Gastroesophageal sphincter (tissue), 3 donors: ENCODE data around the gene ZBTB16.

ENCODE experiments used
- POLR2A ChIP-seq, 2 donors: fragments of 450-650 bp; IDR thresholded peaks; one replicate each; pipeline ENCODE4 v1.6.1; 2017; ENCODE audit warnings: antibody characterized with exemption in 2 of 2, mild to moderate bottlenecking in 2 of 2, moderate library complexity in 1 of 2
- POLR2AphosphoS5 ChIP-seq: sonication (generic); formaldehyde crosslinking; IDR thresholded peaks from one replicate; pipeline ENCODE4 v1.6.1; 2017; ENCODE audit warnings: antibody characterized with exemption
- TF ChIP-seq, protein P1 (sequence below), 4 experiments: fragments of 200-600 bp in 2 of 4; fragments of 450-650 bp in 2 of 4; sonication (generic) in 1 of 4; IDR thresholded peaks; one replicate each; pipeline ENCODE4 v1.5.1; 2017 to 2019; ENCODE audit warnings: antibody characterized with exemption in 4 of 4, mild to moderate bottlenecking in 2 of 4, moderate library complexity in 2 of 4

DNA sequence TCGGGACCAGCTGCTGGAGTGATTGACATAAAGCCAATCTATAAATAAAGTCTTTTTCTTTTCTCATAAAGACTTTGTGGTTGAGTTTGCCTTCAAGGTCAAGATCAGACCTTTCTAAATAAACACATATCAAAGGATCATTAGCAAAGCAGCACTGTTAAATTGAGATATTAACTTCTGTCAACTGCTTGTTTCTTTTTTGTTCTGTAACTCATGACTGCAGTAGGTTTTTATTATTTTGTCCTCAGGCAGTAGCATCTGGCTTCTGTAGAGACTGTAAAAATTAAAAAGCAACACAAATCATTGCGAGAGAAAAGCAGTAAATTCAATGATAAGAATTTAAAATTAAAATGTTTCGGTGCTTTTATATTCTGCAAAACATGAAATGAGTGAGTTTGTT is 159.0 kb downstream of the ZBTB16 start:
- TF ChIP-seq, protein P1, sequence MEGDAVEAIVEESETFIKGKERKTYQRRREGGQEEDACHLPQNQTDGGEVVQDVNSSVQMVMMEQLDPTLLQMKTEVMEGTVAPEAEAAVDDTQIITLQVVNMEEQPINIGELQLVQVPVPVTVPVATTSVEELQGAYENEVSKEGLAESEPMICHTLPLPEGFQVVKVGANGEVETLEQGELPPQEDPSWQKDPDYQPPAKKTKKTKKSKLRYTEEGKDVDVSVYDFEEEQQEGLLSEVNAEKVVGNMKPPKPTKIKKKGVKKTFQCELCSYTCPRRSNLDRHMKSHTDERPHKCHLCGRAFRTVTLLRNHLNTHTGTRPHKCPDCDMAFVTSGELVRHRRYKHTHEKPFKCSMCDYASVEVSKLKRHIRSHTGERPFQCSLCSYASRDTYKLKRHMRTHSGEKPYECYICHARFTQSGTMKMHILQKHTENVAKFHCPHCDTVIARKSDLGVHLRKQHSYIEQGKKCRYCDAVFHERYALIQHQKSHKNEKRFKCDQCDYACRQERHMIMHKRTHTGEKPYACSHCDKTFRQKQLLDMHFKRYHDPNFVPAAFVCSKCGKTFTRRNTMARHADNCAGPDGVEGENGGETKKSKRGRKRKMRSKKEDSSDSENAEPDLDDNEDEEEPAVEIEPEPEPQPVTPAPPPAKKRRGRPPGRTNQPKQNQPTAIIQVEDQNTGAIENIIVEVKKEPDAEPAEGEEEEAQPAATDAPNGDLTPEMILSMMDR (IDR thresholded peaks at IDR 0.05), result no peak
- TF ChIP-seq POLR2AphosphoS5, result no peak
- no peak for TF ChIP-seq POLR2A (IDR thresholded peaks at IDR 0.05)
